Measurements from ENCODE around the gene RAD51. TPM values are rescaled to one million over a fixed set of nuclear protein-coding genes. Genes with fewer than 3 reads are reported as not detected.
A peak's percentile ranks its signal among the peaks of the same experiment; 100 is the strongest.

The RAD51 gene
- total RNA-seq, 1 donor from 2014 or later = 4.2 TPM

DNA sequence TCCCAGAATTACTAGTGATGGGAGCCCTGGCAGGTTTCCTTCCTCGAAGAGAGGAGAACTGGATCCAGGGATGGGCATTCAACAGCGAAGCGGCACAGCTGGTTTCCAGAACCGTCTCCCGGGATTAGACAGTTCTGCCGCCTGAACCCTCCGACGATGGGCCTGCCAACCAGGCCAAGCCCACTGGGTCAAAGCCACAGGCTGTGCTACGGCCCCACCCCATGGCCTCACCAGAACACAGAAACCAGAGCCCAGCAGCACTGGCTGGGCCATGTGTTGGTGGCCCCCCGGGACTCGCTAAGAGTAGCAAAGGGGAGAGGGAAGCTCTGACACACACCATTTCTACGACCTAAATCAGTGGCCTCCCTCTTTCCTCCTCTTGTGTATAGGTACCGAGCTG is 77.0 kb downstream of the RAD51 start:
- Histone ChIP-seq H3K27ac (no peak overlapping the region), H3K4me1 (peaks cover 51% of the 10 kb centered on the region)
- intact Hi-C loops (cut with DNase I) = no loop called here

DNA sequence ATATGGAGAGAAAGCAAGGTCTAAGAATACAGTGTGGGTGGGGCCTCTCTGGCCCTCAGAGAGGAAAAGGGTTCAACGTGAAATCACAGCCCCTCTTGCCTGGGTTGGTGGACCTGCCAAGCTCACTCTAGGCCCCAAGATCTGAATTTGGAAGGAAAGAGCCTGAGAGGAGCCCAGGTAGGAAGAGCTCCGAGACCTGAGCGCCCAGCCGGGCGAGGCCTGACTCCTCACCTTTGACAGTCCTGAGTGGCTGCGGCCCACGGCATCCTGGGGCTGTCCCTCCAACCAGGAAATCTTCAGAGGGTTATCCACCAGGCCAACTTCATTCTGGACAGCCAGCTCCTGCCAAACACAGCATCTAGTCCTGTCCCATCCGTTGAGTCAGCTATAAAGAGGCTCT is 78.5 kb downstream of the RAD51 start:
- TF ChIP-seq POLR2A (IDR thresholded peaks at IDR 0.05) (no peak), POLR2AphosphoS5 (IDR thresholded peaks at IDR 0.05; ENCODE audit: insufficient read depth in 1 of 2, low read depth in 1 of 2) (no peak)
- TF ChIP-seq, protein P1, sequence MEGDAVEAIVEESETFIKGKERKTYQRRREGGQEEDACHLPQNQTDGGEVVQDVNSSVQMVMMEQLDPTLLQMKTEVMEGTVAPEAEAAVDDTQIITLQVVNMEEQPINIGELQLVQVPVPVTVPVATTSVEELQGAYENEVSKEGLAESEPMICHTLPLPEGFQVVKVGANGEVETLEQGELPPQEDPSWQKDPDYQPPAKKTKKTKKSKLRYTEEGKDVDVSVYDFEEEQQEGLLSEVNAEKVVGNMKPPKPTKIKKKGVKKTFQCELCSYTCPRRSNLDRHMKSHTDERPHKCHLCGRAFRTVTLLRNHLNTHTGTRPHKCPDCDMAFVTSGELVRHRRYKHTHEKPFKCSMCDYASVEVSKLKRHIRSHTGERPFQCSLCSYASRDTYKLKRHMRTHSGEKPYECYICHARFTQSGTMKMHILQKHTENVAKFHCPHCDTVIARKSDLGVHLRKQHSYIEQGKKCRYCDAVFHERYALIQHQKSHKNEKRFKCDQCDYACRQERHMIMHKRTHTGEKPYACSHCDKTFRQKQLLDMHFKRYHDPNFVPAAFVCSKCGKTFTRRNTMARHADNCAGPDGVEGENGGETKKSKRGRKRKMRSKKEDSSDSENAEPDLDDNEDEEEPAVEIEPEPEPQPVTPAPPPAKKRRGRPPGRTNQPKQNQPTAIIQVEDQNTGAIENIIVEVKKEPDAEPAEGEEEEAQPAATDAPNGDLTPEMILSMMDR (IDR thresholded peaks at IDR 0.05) = no peak
- H3K4me1 ChIP-seq = peaks cover 42% of the 10 kb centered on the region
- intact Hi-C loops (cut with DNase I) = no loop called here

More for the DNA sequence above, 77.0 kb downstream of the RAD51 start:
- TF ChIP-seq, protein P1 (IDR thresholded peaks at IDR 0.05) = no peak
- H3K36me3 ChIP-seq = peaks cover 0 to 36% of the 10 kb centered on the region in 2 donors
- no peaks in the 10 kb centered on the region for H3K27me3 ChIP-seq
- H3K4me3 ChIP-seq = no peak overlapping the region
- peak in 1 of 2 donors; percentile 82 for DNase-seq (ENCODE audit: extremely low spot score in 2 of 2)
- H3K9me3 ChIP-seq = no peaks in the 10 kb centered on the region

GRCh38 chr15:40773902-40774301 is 78.9 kb downstream of the RAD51 start:
- H3K9me3 ChIP-seq = no peaks in the 10 kb centered on the region
- DNase-seq (ENCODE audit: extremely low spot score in 2 of 2) = peak in 1 of 2 donors; percentile 80
- peaks cover 38% of the 10 kb centered on the region for H3K4me1 ChIP-seq
- TF ChIP-seq POLR2A (IDR thresholded peaks at IDR 0.05) (no peak), POLR2AphosphoS5 (IDR thresholded peaks at IDR 0.05; ENCODE audit: insufficient read depth in 1 of 2, low read depth in 1 of 2) (no peak)
- TF ChIP-seq, protein P1 (IDR thresholded peaks at IDR 0.05) = no peak
- no peaks in the 10 kb centered on the region for H3K27me3 ChIP-seq
- intact Hi-C loops (cut with DNase I) = no loop called here
- no peak overlapping the region for H3K4me3 ChIP-seq
- no peak overlapping the region for H3K27ac ChIP-seq
- H3K36me3 ChIP-seq = peaks cover 0 to 49% of the 10 kb centered on the region in 2 donors

More for the DNA sequence above, 78.5 kb downstream of the RAD51 start:
- peak in 1 of 2 donors; percentile 69 for DNase-seq (ENCODE audit: extremely low spot score in 2 of 2)
- Histone ChIP-seq H3K27me3 (no peaks in the 10 kb centered on the region), H3K9me3 (no peaks in the 10 kb centered on the region), H3K27ac (no peak overlapping the region), H3K36me3 (peaks cover 0 to 45% of the 10 kb centered on the region in 2 donors), H3K4me3 (no peak overlapping the region)

GRCh38 chr15:40775007-40775406 is 80.0 kb downstream of the RAD51 start:
- Histone ChIP-seq H3K4me1 (peaks cover 27% of the 10 kb centered on the region), H3K27me3 (no peaks in the 10 kb centered on the region), H3K4me3 (no peak overlapping the region), H3K27ac (no peak overlapping the region), H3K36me3 (peaks cover 0 to 60% of the 10 kb centered on the region in 2 donors), H3K9me3 (no peaks in the 10 kb centered on the region)
- no peak for DNase-seq (ENCODE audit: extremely low spot score in 2 of 2)
- intact Hi-C loops (cut with DNase I) = no loop called here
- TF ChIP-seq POLR2AphosphoS5 (IDR thresholded peaks at IDR 0.05; ENCODE audit: insufficient read depth in 1 of 2, low read depth in 1 of 2) = no peak
- TF ChIP-seq POLR2A (IDR thresholded peaks at IDR 0.05) = no peak
- TF ChIP-seq, protein P1 (IDR thresholded peaks at IDR 0.05) = no peak

- H3K4me1 ChIP-seq = peaks cover 18% of the 10 kb centered on the region
- no peaks in the 10 kb centered on the region for H3K27me3 ChIP-seq
- peaks cover 0 to 63% of the 10 kb centered on the region in 2 donors for H3K36me3 ChIP-seq
- H3K4me3 ChIP-seq = no peak overlapping the region
- peak overlapping the region; percentile 40 for H3K27ac ChIP-seq
- TF ChIP-seq POLR2A (IDR thresholded peaks at IDR 0.05) (no peak), POLR2AphosphoS5 (IDR thresholded peaks at IDR 0.05; ENCODE audit: insufficient read depth in 1 of 2, low read depth in 1 of 2) (no peak)
- TF ChIP-seq, protein P1 (IDR thresholded peaks at IDR 0.05) = no peak
- H3K9me3 ChIP-seq = no peaks in the 10 kb centered on the region
- intact Hi-C loops (cut with DNase I) = no loop called here
- DNase-seq (ENCODE audit: extremely low spot score in 2 of 2) = peak in 1 of 2 donors; percentile 84
Measured at GRCh38 chr15:40775740-40776536, 81.0 kb downstream of the RAD51 start.
